OCI-LY3 (cell line): ENCODE measurements around the gene GJA9.

Experiments
- H2AFZ ChIP-seq: fragments of 200-600, 300-600 bp; shearing (Covaris generic); 2 replicates; pipeline ENCODE4 v1.6.0; 2014; ENCODE audit warnings: antibody characterized with exemption, low read depth, low read length
- H3K27ac ChIP-seq: fragments of 200-600, 300-600 bp; sonication (generic); 2 replicates; pipeline ENCODE4 v1.5.1; 2014; ENCODE audit warnings: mild to moderate bottlenecking, low read length, moderate library complexity, mixed read lengths
- H3K27me3 ChIP-seq: fragments of 200-600, 300-600 bp; sonication (generic); 2 replicates; pipeline ENCODE4 v1.6.1; 2014; ENCODE audit warnings: low read depth, low read length, mixed read lengths
- H3K36me3 ChIP-seq: fragments of 200-600, 300-600 bp; sonication (generic); replicated peaks from 2 replicates; pipeline ENCODE3; 2014; ENCODE audit warnings: low read depth, low read length, mixed read lengths
- H3K4me1 ChIP-seq: fragments of 300-600, 200-600 bp; sonication (generic); 2 replicates; pipeline ENCODE4 v1.6.1; 2014; ENCODE audit warnings: low read length, mixed read lengths
- H3K4me2 ChIP-seq: fragments of 200-600, 300-600 bp; sonication (generic); 2 replicates; pipeline ENCODE4 v1.6.1; 2014; ENCODE audit warnings: low read length, mixed read lengths
- H3K4me3 ChIP-seq: fragments of 300-600, 200-600 bp; sonication (generic); 2 replicates; pipeline ENCODE4 v1.5.1; 2014; ENCODE audit warnings: antibody characterized with exemption, mild to moderate bottlenecking, low read length, moderate library complexity
- H3K79me2 ChIP-seq: fragments of 300-600, 200-600 bp; shearing (Covaris generic); 2 replicates; pipeline ENCODE4 v1.6.1; 2014; ENCODE audit warnings: mild to moderate bottlenecking, low read length, mixed read lengths
- H3K9ac ChIP-seq: fragments of 300-600, 200-600 bp; shearing (Covaris generic); 2 replicates; pipeline ENCODE4 v1.6.0; 2014; ENCODE audit warnings: mild to moderate bottlenecking, low read length, moderate library complexity
- H3K9me3 ChIP-seq: fragments of 200-600, 300-600 bp; shearing (Covaris generic); 2 replicates; pipeline ENCODE4 v1.6.1; 2014; ENCODE audit warnings: low read length, mixed read lengths; ENCODE audit not compliant: insufficient read depth
- H4K20me1 ChIP-seq: fragments of 200-600, 300-600 bp; sonication (generic); 2 replicates; pipeline ENCODE4 v1.6.1; 2016; ENCODE audit warnings: low read length, mixed read lengths; ENCODE audit not compliant: insufficient read depth
- EZH2phosphoT487 ChIP-seq: fragments of 200-600 bp; shearing (Covaris generic); IDR thresholded peaks from 2 replicates; pipeline ENCODE4 v1.6.1; 2018; ENCODE audit warnings: antibody characterized with exemption, mixed run types, low read depth
- TF ChIP-seq, protein P1 (sequence below): fragments of 200-600, 300-600 bp; sonication (generic); IDR thresholded peaks from 2 replicates; pipeline ENCODE4 v1.5.1; 2014; ENCODE audit warnings: antibody characterized with exemption, low read length, low read depth

Gene GJA9

GRCh38 chr1:38870996-38871395, 10.4 kb downstream of the GJA9 start:
- Histone ChIP-seq H3K27me3 (no peaks in the 10 kb centered on the region), H3K9me3 (no peaks in the 10 kb centered on the region)

GRCh38 chr1:38867208-38867607, 14.2 kb downstream of the GJA9 start:
- peaks cover 14% of the 10 kb centered on the region for H3K4me1 ChIP-seq
- peaks cover 6% of the 10 kb centered on the region for H3K36me3 ChIP-seq
- TF ChIP-seq, protein P1, sequence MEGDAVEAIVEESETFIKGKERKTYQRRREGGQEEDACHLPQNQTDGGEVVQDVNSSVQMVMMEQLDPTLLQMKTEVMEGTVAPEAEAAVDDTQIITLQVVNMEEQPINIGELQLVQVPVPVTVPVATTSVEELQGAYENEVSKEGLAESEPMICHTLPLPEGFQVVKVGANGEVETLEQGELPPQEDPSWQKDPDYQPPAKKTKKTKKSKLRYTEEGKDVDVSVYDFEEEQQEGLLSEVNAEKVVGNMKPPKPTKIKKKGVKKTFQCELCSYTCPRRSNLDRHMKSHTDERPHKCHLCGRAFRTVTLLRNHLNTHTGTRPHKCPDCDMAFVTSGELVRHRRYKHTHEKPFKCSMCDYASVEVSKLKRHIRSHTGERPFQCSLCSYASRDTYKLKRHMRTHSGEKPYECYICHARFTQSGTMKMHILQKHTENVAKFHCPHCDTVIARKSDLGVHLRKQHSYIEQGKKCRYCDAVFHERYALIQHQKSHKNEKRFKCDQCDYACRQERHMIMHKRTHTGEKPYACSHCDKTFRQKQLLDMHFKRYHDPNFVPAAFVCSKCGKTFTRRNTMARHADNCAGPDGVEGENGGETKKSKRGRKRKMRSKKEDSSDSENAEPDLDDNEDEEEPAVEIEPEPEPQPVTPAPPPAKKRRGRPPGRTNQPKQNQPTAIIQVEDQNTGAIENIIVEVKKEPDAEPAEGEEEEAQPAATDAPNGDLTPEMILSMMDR, result no peak
- no peak for TF ChIP-seq EZH2phosphoT487
- no peak overlapping the region for H2AFZ ChIP-seq
- peaks cover 48% of the 10 kb centered on the region for H3K79me2 ChIP-seq
- no peak overlapping the region for H3K27ac ChIP-seq
- H3K4me2 ChIP-seq, result no peak overlapping the region
- no peaks in the 10 kb centered on the region for H3K27me3 ChIP-seq
- peaks cover 15% of the 10 kb centered on the region; the same call in 1 of the 2 replicates for H4K20me1 ChIP-seq
- no peak overlapping the region for H3K4me3 ChIP-seq
- H3K9ac ChIP-seq, result no peak overlapping the region
- H3K9me3 ChIP-seq, result no peaks in the 10 kb centered on the region

More at GRCh38 chr1:38870996-38871395, 10.4 kb downstream of the GJA9 start:
- no peak overlapping the region for H3K4me3 ChIP-seq
- H3K36me3 ChIP-seq, result peaks cover 2% of the 10 kb centered on the region
- H3K4me1 ChIP-seq, result peaks cover 19% of the 10 kb centered on the region
- H3K27ac ChIP-seq, result no peak overlapping the region
- peaks cover 39% of the 10 kb centered on the region for H3K79me2 ChIP-seq
- H3K9ac ChIP-seq, result no peak overlapping the region
- no peak overlapping the region for H2AFZ ChIP-seq
- H3K4me2 ChIP-seq, result no peak overlapping the region
- TF ChIP-seq, protein P1, result no peak
- TF ChIP-seq EZH2phosphoT487, result no peak
- H4K20me1 ChIP-seq, result peaks cover 8% of the 10 kb centered on the region; the same call in 1 of the 2 replicates

GRCh38 chr1:38865112-38865715, 16.2 kb downstream of the GJA9 start:
- Histone ChIP-seq H3K79me2 (peaks cover 58% of the 10 kb centered on the region), H3K9ac (no peak overlapping the region), H3K36me3 (peaks cover 9% of the 10 kb centered on the region), H4K20me1 (peaks cover 15% of the 10 kb centered on the region; the same call in 1 of the 2 replicates), H2AFZ (no peak overlapping the region), H3K4me3 (no peak overlapping the region), H3K9me3 (no peaks in the 10 kb centered on the region), H3K4me1 (peaks cover 17% of the 10 kb centered on the region), H3K27ac (no peak overlapping the region), H3K27me3 (no peaks in the 10 kb centered on the region), H3K4me2 (no peak overlapping the region)
- TF ChIP-seq, protein P1, result no peak
- TF ChIP-seq EZH2phosphoT487, result no peak

- peak overlapping the region; percentile 98 for H3K4me2 ChIP-seq
- H3K4me1 ChIP-seq, result peaks cover 35% of the 10 kb centered on the region
- H2AFZ ChIP-seq, result peak overlapping the region; percentile 36; the same call in 1 of the 2 replicates
- H3K79me2 ChIP-seq, result peaks cover 76% of the 10 kb centered on the region
- peak overlapping the region; percentile 73 for H3K27ac ChIP-seq
- TF ChIP-seq EZH2phosphoT487, result no peak
- TF ChIP-seq, protein P1, result no peak
- 0 out of 2 replicates have a peak, but pooled peaks cover 7% of the 10 kb centered on the region for H4K20me1 ChIP-seq
- peaks cover 34% of the 10 kb centered on the region for H3K36me3 ChIP-seq
- peak overlapping the region; percentile 98 for H3K9ac ChIP-seq
- H3K4me3 ChIP-seq, result peak overlapping the region; percentile 100
- H3K9me3 ChIP-seq, result no peaks in the 10 kb centered on the region
- no peaks in the 10 kb centered on the region for H3K27me3 ChIP-seq
Measured at GRCh38 chr1:38860454-38860795, 21.0 kb downstream of the GJA9 start.
